GM18868 (cell line): Measurements from ENCODE around the gene ZNF831.

Source experiments
- ATAC-seq: cut with Tn5 transposase; IDR thresholded peaks from one replicate; pipeline ENCODE4 v1.9.1; 2021; ENCODE audit warnings: mild to moderate bottlenecking, moderate library complexity; ENCODE audit not compliant: unreplicated experiment

Gene ZNF831

GRCh38 chr20:59295531-59295930, 131.9 kb downstream of the ZNF831 start:
- ATAC-seq, result no peak

- no peak for ATAC-seq
Measured at GRCh38 chr20:59297686-59298085, 134.1 kb downstream of the ZNF831 start.

- ATAC-seq, result no peak
Measured at GRCh38 chr20:59299945-59300332, 136.3 kb downstream of the ZNF831 start.

GRCh38 chr20:59300333-59301081, 136.9 kb downstream of the ZNF831 start, which contains the start of gene EDN3:
TSS of gene EDN3 (plus strand) at chr20:59300611. CDS start at chr20:59300813, 202 bp downstream.
- ATAC-seq, result no peak

- no peak for ATAC-seq
Measured at GRCh38 chr20:59301343-59302007, 137.9 kb downstream of the ZNF831 start.

- no peak for ATAC-seq
Measured at GRCh38 chr20:59305908-59306655, 142.5 kb downstream of the ZNF831 start.

- ATAC-seq, result no peak
Measured at GRCh38 chr20:59307270-59307669, 143.6 kb downstream of the ZNF831 start.
